Peyer's patch (tissue), 4 donors: Measurements from ENCODE around the gene CMTM4. TPM values are rescaled to one million over a fixed set of nuclear protein-coding genes. Genes with fewer than 3 reads are reported as not detected.
A peak's percentile ranks its signal among the peaks of the same experiment; 100 is the strongest.

Experiments used
- DNase-seq, 3 donors: peaks; one replicate each; pipeline ENCODE4 v3.0.0-alpha.2; 2017 to 2019
- H3K27ac ChIP-seq, 4 donors: fragments of 200-600 bp; sonication (generic); one replicate each; pipeline ENCODE4 v1.5.1; 2016 to 2019
- H3K27me3 ChIP-seq, 2 donors: fragments of 200-600 bp; sonication (generic); one replicate each; pipeline ENCODE4 v1.5.1; 2019
- H3K36me3 ChIP-seq, 3 donors: fragments of 200-600 bp; sonication (generic); one replicate each; pipeline ENCODE4 v1.5.1; 2016 to 2019
- H3K4me1 ChIP-seq, 4 donors: fragments of 200-600 bp; sonication (generic); one replicate each; pipeline ENCODE4 v1.5.1; 2016 to 2019
- H3K4me3 ChIP-seq, 4 donors: fragments of 200-600 bp; sonication (generic); 1 replicate in 3 of 4; 2 replicates in 1 of 4; pipeline ENCODE4 v1.5.1; 2016 to 2019; ENCODE audit warnings: mild to moderate bottlenecking in 1 of 4
- H3K9me3 ChIP-seq, 4 donors: fragments of 200-600 bp; sonication (generic); one replicate each; pipeline ENCODE4 v1.5.1; 2016 to 2019; ENCODE audit warnings: mild to moderate bottlenecking in 1 of 4
- POLR2A ChIP-seq, 2 donors: fragments of 450-650 bp; IDR thresholded peaks; one replicate each; pipeline ENCODE4 v1.5.1; 2017; ENCODE audit warnings: antibody characterized with exemption in 2 of 2, mild to moderate bottlenecking in 2 of 2, moderate library complexity in 2 of 2
- total RNA-seq, 4 donors: library from RNA; depleted of rRNA; stranded (reverse); fragments of >200 nt; gene quantifications; one replicate each; pipeline ENCODE4 v1.1.0, GENCODE V29; 2016
- TF ChIP-seq, protein P1 (sequence below), 6 experiments: fragments of 450-650 bp in 4 of 6; fragments of 200-600 bp in 2 of 6; sonication (generic) in 1 of 6; IDR thresholded peaks; one replicate each; pipeline ENCODE4 v1.5.1; 2017 to 2019; ENCODE audit warnings: antibody characterized with exemption in 6 of 6, mild to moderate bottlenecking in 3 of 6, moderate library complexity in 1 of 6

The CMTM4 gene
- total RNA-seq, 4 donors from 2014 or later, result 33.8 to 116 (median 101) TPM

DNA sequence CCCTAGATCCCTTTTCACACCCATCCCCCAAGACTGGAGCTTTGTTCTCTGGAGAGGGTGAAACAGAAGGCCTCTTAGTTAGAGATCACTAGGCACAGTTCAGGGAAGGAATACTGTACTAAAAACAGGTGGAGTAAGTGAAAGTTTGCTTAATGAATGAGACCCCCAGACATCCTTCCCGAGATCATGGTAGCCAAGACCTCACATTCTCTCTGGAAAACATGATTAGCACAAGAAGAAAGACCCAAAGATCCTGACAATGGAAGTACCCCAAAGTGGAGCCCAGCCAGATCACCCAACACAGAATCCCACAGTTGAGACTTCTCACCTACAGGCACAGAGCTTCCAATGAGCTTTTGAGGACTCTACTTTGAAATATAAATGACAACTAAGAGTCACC, 3.4 kb upstream of the CMTM4 start:
- no peak for DNase-seq
- no peaks in the 10 kb centered on the region for H3K36me3 ChIP-seq
- TF ChIP-seq, protein P1, sequence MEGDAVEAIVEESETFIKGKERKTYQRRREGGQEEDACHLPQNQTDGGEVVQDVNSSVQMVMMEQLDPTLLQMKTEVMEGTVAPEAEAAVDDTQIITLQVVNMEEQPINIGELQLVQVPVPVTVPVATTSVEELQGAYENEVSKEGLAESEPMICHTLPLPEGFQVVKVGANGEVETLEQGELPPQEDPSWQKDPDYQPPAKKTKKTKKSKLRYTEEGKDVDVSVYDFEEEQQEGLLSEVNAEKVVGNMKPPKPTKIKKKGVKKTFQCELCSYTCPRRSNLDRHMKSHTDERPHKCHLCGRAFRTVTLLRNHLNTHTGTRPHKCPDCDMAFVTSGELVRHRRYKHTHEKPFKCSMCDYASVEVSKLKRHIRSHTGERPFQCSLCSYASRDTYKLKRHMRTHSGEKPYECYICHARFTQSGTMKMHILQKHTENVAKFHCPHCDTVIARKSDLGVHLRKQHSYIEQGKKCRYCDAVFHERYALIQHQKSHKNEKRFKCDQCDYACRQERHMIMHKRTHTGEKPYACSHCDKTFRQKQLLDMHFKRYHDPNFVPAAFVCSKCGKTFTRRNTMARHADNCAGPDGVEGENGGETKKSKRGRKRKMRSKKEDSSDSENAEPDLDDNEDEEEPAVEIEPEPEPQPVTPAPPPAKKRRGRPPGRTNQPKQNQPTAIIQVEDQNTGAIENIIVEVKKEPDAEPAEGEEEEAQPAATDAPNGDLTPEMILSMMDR (IDR thresholded peaks at IDR 0.05), result no peak
- no peak for TF ChIP-seq POLR2A (IDR thresholded peaks at IDR 0.05)
- H3K4me3 ChIP-seq, result no peak overlapping the region
- H3K27me3 ChIP-seq, result no peaks in the 10 kb centered on the region
- H3K27ac ChIP-seq, result no peak overlapping the region
- no peaks in the 10 kb centered on the region for H3K9me3 ChIP-seq
- H3K4me1 ChIP-seq, result peaks cover 0 to 12% (median 4%) of the 10 kb centered on the region in 4 donors

DNA sequence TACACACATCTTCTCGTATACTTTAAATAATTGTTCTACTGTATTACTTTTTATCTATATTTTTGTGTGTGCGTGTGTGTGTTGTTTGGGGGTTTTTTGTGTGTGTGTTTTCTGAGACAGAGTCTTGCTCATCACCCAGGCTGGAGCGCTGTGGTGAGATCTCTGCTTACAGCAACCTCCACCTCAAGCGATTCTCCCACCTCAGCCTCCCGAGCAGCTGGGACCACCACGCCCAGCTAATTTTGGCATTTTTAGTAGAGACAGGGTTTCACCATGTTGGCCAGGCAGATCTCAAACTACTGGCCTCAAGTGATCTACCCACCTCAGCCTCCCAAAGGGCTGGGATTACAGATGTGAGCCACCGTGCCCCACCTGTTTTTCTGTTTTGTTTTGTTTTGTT, 1.5 kb upstream of the CMTM4 start:
- Histone ChIP-seq H3K9me3 (no peaks in the 10 kb centered on the region), H3K27me3 (no peaks in the 10 kb centered on the region), H3K4me3 (no peak overlapping the region), H3K27ac (no peak overlapping the region), H3K4me1 (peaks cover 0 to 16% (median 4%) of the 10 kb centered on the region in 4 donors), H3K36me3 (no peaks in the 10 kb centered on the region)
- peak in 1 of 3 donors; percentile 31 for DNase-seq
- TF ChIP-seq, protein P1 (IDR thresholded peaks at IDR 0.05), result no peak
- no peak for TF ChIP-seq POLR2A (IDR thresholded peaks at IDR 0.05)

GRCh38 chr16:66695935-66696668, 441 bp downstream of the CMTM4 start:
- no peaks in the 10 kb centered on the region for H3K9me3 ChIP-seq
- H3K27ac ChIP-seq, result peak overlapping the region; percentile 66 to 98 (median 82)
- TF ChIP-seq POLR2A (IDR thresholded peaks at IDR 0.05), result peak; percentile 25 to 41
- TF ChIP-seq, protein P1 (IDR thresholded peaks at IDR 0.05), result no peak
- no peaks in the 10 kb centered on the region for H3K27me3 ChIP-seq
- DNase-seq, result peak in 2 of 3 donors; percentile 68 to 86
- no peaks in the 10 kb centered on the region for H3K36me3 ChIP-seq
- peaks cover 0 to 16% (median 4%) of the 10 kb centered on the region in 4 donors for H3K4me1 ChIP-seq
- H3K4me3 ChIP-seq, result peak overlapping the region; percentile 63 to 91 (median 81)

DNA sequence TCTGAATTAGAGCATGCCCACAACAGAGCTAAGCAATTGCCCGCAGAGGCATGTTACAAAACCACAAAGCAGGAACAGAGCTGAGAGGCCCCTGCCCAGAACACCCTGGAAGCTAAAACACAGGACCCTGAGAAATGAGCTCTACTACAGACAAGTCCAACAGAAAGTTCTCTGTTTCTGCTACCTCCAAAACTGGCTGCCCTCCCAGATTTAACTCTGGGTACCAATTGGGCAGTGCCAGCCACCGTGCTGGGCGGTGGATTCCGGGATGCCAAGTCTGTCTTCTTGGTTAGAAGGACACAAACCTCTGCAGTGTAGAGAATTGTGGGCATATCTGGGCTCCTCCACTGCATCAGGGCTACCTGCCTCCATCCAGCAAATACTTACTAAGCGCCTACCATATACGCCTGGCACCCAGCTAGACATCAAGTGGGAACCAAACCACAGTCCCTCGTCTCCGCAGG, 1.0 kb downstream of the CMTM4 start:
- Histone ChIP-seq H3K4me1 (peaks cover 0 to 16% (median 4%) of the 10 kb centered on the region in 4 donors), H3K4me3 (peak overlapping the region; percentile 63 to 91 (median 81)), H3K27me3 (no peaks in the 10 kb centered on the region), H3K27ac (peak overlapping the region in 3 of 4 donors; percentile 76 to 98 (median 89)), H3K36me3 (no peaks in the 10 kb centered on the region), H3K9me3 (no peaks in the 10 kb centered on the region)
- TF ChIP-seq POLR2A (IDR thresholded peaks at IDR 0.05), result no peak
- TF ChIP-seq, protein P1 (IDR thresholded peaks at IDR 0.05), result no peak
- DNase-seq, result no peak

DNA sequence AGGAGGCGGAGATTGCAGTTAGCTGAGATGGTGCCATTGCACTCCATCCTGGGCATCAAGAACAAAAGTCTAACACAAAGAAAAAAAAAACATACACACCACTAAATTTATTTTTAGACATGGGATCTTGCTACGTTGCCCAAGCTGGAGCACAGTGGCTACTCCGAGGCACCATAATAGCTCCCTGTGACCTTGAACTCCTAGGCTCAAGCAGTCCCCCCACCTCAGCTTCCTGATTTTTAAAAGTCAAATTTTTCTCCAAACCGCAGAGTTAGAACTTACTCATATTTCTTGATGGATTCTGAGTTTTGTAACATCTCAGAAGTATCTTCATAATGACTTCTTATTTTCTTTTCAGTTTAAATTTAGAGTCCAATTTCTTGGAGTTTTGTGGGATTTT, 3.4 kb downstream of the CMTM4 start:
- TF ChIP-seq, protein P1 (IDR thresholded peaks at IDR 0.05), result no peak

More for the DNA sequence above, 3.4 kb downstream of the CMTM4 start:
- no peaks in the 10 kb centered on the region for H3K36me3 ChIP-seq
- no peaks in the 10 kb centered on the region for H3K27me3 ChIP-seq
- H3K27ac ChIP-seq, result no peak overlapping the region
- DNase-seq, result no peak
- no peaks in the 10 kb centered on the region for H3K9me3 ChIP-seq
- H3K4me3 ChIP-seq, result no peak overlapping the region
- peaks cover 0 to 16% (median 6%) of the 10 kb centered on the region in 4 donors for H3K4me1 ChIP-seq
